22Rv1 (cell line): ENCODE data around the gene CDC42EP3.

Source experiments
- CTCF ChIP-seq: fragments of 450-650 bp; IDR thresholded peaks from 2 replicates; pipeline ENCODE4 v1.5.1; 2017; ENCODE audit warnings: mild to moderate bottlenecking
- ZFX ChIP-seq: fragments of 450-650 bp; IDR thresholded peaks from 2 replicates; pipeline ENCODE4 v1.6.1; 2017; ENCODE audit warnings: antibody characterized with exemption, borderline replicate concordance

GRCh38 chr2:37625796-37626571, 45.5 kb downstream of the CDC42EP3 start:
- TF ChIP-seq CTCF (no peak), ZFX (no peak)
